Kidney glomerular epithelial cell (primary cell): ENCODE measurements around the gene CORO6.

ENCODE experiments used
- DNase-seq: peaks from one replicate; lab custom pipeline; 2025; lab: John Stamatoyannopoulos, UW

Gene CORO6

DNA sequence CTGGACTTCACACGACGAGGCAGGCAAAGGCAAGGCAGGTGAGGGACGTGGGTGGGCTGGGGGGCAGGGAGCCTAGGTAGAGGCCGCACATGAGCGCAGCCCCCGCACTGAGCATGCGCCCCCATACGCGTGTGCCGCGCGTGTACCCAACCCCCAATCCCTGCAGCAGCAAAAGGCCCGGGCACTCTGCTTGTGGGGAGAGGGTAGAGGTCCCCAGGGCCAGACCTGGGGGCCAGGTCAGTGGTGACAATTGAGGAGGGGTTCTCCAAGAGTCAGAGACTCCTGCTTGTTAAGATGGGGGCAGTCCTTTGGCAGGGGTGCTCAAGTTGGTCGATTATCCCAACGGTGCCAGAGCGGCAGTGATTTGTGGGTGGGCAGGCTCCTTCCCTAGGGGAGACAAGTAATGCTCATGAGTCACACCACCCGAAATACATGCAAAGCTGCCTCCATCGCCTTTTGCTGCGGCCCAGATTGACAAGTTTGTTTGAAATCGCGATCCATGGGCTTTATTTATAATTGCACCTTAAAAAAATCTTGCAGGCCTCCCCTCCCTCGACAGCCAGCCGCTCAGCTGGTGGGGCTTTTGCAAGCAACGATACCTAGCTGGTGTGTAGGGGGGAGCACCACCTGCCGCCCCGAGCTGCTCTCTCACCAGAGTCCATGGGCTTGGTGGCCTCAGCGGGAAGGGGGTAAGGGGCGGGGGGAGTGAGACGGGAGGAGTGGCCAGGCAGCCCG, 32.1 kb downstream of the CORO6 start:
- DNase-seq: peak; percentile 24

DNA sequence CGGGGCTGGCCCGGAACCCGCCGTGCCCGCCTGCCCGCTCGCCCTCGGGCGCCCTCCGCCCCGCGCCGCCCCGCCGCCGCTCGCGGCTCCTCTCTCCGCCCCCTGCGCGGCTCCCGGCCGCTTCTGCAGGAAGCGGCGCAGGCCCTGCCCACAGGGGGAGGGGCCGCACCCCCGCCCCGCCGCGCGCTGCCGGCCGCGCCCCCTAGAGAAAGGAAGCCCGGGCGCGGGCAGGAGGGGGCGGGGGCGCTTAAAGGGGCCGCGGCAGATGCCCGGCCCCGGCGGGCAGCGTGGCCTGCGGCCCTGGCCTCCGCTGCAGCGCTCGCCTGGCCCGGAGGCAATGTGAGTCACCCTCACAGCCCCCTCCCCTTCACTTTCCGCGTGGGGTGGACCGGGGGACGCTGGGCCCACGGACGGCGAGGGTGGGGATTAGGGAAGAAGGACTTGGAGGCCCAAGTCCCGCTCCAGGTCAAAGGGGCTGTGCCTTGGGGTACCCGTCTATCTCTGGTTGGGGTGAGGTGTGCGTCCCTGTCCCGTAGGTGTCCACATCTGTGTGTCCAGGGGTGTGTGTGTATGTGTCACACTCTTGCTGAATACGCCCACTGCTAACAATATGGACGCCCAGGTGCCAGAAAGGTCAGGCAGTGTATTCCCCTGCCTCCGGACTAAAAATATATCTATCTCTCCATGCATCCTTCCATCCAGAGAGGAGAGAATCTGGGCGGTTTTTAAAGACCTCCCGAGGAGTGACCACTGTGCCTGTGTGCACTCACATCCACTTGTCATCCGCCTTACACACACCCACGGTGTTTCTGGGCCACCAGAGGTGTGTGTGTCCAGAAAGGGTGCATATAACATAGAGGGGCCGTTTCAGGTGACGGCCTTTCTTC, 32.9 kb downstream of the CORO6 start, which contains the start of gene GIT1:
Gene GIT1 (minus strand): TSS at position 125 of the 887 bp plus-strand sequence. CDS start 270 bp downstream, outside the sequence.
- DNase-seq: peak; percentile 59

DNA sequence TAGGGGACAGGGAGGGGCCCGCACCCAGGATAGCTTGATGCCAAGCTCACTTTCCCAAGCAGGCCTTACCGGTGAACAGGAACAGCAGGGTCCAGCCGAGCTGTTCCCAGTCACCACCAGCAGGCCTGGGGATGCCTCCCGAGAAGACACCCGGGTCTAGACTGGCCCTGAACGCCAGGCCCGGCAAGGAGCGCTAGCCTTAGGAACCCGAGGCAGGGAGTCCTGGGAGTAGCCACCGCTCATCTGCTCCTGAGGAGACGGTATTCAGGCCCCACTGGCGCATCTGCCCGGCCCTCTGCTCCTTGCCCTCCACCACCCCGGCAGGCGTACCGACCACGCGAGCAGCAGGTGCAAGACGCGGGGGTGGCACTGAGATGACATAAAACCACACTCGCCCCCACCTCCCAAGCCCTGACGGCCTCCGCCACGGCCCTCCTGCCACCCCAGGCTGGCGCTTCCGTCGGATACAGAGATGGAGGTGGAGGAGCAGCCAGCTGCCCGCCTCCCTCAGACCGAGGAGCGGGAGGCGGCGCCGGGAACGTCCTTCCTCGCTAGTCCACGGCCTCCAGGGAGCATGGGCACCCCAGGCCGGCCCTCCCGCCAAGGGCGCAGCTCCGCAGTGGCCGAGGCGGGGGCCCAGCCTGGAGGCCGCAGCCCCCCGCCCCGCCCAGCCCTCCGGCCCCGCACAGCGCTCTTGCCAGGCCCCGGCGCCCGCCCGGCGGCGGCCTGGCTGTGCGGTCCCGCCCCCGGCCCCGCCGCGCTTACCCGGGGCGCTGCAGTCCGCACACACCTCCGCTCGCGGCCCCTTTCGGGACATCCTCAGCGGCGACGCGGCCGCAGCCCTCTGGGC, 33.9 kb downstream of the CORO6 start:
- peak; percentile 10 for DNase-seq

DNA sequence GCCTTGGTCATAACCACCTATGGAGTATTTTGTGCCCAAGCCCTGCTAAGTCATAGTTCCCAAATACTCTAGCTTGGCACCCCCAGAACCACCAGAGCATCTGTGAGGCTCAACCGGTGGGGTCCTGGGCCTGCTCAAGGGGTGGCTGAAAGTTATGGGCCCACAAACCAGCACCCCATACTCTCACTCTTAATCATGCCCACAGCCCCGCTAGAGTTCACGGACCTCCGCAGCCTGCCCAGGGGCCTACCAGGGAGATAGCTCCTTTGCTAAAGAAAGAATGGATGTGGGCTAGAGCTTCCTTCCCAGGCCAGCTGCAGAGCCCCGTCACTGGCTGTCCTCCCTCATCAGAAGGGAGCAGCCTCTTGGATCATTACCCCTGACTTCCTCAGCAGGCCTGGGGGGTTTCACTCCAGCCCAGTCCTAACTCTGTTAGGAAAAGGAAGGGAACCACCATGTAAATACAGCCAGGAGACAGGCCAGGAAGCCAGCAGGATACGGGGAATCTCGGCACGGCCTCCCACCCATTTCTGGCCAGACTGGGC, 34.6 kb downstream of the CORO6 start:
- DNase-seq: no peak

GRCh38 chr17:29587591-29587990, 35.1 kb downstream of the CORO6 start:
- DNase-seq: no peak

GRCh38 chr17:29586676-29587469, 35.8 kb downstream of the CORO6 start:
- DNase-seq: no peak

GRCh38 chr17:29585080-29585751, 37.5 kb downstream of the CORO6 start:
- DNase-seq: no peak

DNA sequence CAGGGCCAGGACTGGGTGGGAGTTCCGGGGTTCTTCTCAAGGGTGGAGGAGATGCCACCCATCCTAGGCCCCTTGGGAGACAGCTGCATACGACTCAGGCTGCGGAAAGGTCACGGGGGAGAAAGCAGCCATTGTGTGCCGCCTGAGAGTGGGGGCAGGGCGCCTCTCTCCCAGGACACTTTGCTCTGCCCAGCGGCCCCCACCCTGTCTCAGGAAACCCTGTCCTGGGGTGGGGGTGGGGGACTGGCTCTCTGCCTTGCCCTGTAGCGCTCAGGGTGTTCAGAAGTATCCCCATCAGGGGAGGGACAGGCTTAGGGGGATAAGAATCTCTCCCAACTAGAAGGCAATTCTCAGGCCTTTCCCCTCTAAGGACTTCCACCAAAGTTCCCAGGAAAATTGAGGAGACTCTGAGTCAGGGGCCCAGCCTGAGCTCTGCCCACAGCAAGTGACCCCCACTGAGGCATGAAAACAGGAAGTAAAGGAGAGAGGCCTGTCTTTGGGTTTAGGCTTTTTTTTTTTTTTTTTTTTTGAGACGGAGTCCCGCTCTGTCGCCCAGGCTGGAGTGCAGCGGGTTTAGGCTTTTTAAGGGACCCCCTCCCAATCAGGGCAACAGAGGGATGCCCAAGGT, 38.1 kb downstream of the CORO6 start:
- DNase-seq: no peak

DNA sequence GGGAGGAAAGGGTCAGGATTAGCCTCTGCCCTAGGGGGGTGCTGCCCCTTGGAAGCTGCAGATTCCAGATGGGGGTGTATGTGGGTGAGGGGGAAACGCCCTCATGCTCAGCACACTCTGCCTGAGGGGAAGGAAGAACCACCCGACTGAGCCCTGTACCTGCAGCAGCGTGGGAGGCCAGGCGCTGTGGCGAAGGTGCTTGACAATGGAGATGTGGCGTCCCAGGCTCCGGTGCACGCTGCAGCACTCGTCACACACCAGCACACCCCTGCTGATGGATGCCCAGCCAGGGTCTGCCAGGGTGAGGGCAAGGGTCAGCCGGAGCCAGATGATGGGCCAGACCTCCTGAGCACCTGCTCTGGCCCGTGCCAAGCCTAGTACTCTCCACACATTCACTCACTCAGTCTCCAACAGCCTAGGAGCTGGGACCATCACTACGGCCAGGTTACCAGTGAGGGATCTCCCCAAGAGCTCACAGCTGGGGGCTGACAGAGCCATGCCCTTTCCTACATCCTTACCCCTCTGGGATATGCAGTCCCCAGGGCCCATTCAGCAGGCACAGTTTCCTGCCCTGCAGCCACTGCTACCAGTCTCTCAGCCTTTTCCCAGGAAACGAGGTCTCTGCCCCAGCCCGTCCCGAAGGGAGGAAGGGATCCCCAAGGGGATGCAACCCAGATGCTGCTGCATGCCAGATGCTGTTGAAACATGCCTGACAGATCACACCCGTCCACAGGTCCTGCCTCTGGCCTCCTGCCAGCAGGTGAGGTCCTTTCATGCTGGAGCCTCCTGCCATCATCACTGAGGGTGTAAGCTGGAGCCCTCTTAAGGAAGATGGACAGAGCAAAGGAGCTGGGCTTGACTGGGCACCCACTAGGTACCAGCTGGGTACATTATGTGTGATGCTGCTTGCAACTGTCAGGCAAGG, 39.1 kb downstream of the CORO6 start:
- DNase-seq: no peak

DNA sequence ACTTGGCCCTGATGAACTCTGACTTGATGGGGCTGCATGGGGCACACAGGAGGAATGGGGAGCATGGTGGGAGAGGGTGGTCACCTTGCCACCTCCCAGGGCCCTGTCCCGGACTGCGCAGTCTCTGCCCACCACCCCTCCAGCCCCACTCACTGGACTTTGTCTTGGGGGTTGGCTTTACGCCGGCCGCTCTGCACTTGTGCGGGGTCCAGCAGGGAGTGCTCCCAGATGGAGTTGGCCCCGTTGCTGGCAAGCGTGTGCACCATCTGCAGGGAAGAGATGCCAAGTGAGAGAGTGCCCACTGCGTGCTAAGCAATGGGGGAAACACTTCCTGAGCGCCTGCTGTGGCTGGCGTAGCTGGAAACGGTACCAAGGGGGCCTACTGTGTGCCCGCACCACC, 39.9 kb downstream of the CORO6 start:
- no peak for DNase-seq

DNA sequence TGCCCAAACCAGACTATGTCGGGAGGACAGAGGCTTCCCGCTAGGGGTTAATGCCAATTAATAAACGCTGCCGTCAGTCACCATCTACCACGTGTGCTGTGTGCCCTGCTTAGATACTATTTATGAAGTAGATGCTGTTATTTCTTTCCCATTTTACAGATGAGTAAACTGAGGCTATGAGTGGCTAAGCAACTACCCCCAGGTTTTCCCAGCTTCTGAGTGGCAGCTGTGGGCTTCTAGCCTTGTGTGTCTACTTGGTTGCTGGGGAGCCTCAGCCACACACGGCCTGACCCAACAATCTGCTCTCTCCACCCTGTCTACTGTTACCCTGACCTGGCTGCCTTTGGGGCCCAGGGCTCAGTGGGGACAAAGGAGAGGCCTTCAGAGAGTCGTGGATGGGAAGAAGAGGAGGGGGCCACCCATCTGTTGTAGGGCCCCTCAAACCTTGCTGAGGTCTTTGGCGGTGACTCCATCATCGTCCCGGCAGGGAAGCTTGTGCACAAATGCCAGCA, 40.4 kb downstream of the CORO6 start:
- no peak for DNase-seq

- no peak for DNase-seq
Observed at GRCh38 chr17:29581583-29582253, 41.0 kb downstream of the CORO6 start.

- peak; percentile 66 for DNase-seq
Observed at GRCh38 chr17:29579866-29580771, 42.6 kb downstream of the CORO6 start.

- DNase-seq: no peak
Observed at GRCh38 chr17:29578626-29579485, 43.9 kb downstream of the CORO6 start.

DNA sequence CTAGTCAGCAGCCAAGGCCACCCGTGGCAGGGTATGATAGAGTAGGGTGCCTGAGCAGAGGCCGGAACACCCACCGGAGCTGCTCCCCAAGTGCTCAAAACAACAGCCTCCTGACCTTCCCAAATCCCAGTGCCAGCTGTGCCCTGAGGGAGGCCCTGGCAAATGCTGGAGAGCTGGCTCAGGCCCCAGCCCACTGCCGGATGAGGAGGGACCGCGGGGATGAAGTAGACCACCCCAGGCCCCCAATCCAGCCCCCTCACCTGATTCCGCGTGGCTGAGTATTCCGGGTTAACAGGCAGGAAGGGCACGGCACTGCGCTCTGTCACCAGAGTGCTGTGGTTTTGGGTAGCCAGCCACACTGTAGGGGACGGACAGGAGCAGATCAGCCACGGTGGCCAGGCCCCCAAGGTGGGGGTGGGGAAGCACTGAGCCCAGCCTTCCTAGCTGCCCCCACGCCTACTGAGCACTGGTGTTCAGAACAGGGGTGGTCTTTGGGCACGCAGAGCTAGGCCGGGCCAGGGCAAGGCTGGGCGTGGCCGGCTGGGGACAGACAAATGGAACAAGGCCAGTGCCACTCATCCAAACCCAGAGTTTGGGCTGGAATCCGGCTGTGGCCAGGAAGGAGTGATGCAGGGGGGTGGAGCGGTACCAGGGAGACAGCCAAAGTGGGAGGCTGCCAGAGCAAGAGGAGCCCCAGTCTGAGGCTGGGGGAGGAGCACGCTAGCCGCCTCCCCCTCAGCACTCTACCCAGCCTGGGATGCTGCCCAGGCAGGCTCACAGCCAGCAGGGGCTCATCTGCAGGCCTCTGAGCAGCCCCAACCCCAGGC, 45.1 kb downstream of the CORO6 start:
- DNase-seq: no peak
